NCI-H2171 treated with DMSO at 0.1 percent for 48 hours (cell line): Measurements from ENCODE around the gene ARID3A.
A peak's percentile ranks its signal among the peaks of the same experiment; 100 is the strongest.
"Not testable (repeated sequence)": the region's sequence is repeated elsewhere in the genome, so short reads cannot be mapped to it uniquely, and the experiment has no call there.

Source experiments
- DNase-seq: peaks from one replicate; lab custom pipeline; 2025; lab: John Stamatoyannopoulos, UW

ARID3A gene

GRCh38 chr19:1017906-1018305, 92.1 kb downstream of the ARID3A start:
- no peak for DNase-seq

- no peak for DNase-seq
These were observed 92.6 kb downstream of the ARID3A start for GRCh38 chr19:1018393-1018792.

GRCh38 chr19:1018932-1019615, 93.2 kb downstream of the ARID3A start:
- no peak for DNase-seq

- no peak for DNase-seq
These were observed 93.8 kb downstream of the ARID3A start for GRCh38 chr19:1019616-1019961.

- DNase-seq: no peak
These were observed 94.4 kb downstream of the ARID3A start for GRCh38 chr19:1019980-1020867.

GRCh38 chr19:1020868-1021425, 95.1 kb downstream of the ARID3A start, which contains the start of gene TMEM259:
Gene TMEM259 (minus strand): TSS chr19:1021123. CDS start chr19:1020996, 127 bp downstream.
- DNase-seq: peak; percentile 97

GRCh38 chr19:1023883-1024188, 98.0 kb downstream of the ARID3A start:
- DNase-seq: not testable (repeated sequence)

GRCh38 chr19:1025080-1025479, 99.2 kb downstream of the ARID3A start:
- not testable (repeated sequence) for DNase-seq
